ENCODE results near the gene RANBP10.

RANBP10 gene

GRCh38 chr16:67803894-67804293 lies 2.5 kb downstream of the RANBP10 start:
- Histone ChIP-seq H3K9ac (ENCODE audit: low read depth in 1 of 2, low read length in 2 of 2) (no peak overlapping the region), H3K4me1 (ENCODE audit: control insufficient read depth in 2 of 2, insufficient read depth in 2 of 2, low read length in 2 of 2) (peaks cover 14 to 23% of the 10 kb centered on the region in 2 donors), H3K4me3 (ENCODE audit: low read length in 2 of 2) (no peak overlapping the region), H3K27ac (ENCODE audit: low read depth in 2 of 2, low read length in 2 of 2) (no peak overlapping the region), H3K9me3 (ENCODE audit: control insufficient read depth in 2 of 2, low read length in 2 of 2) (no peaks in the 10 kb centered on the region), H3K36me3 (ENCODE audit: control insufficient read depth in 2 of 2, insufficient read depth in 2 of 2, low read length in 2 of 2) (peaks cover 19 to 21% of the 10 kb centered on the region in 2 donors), H3K27me3 (ENCODE audit: control insufficient read depth in 2 of 2, insufficient read depth in 2 of 2, low read length in 2 of 2) (no peaks in the 10 kb centered on the region)

- Histone ChIP-seq H3K36me3 (ENCODE audit: control insufficient read depth in 2 of 2, insufficient read depth in 2 of 2, low read length in 2 of 2) (peaks cover 21 to 24% of the 10 kb centered on the region in 2 donors), H3K27me3 (ENCODE audit: control insufficient read depth in 2 of 2, insufficient read depth in 2 of 2, low read length in 2 of 2) (no peaks in the 10 kb centered on the region), H3K4me1 (ENCODE audit: control insufficient read depth in 2 of 2, insufficient read depth in 2 of 2, low read length in 2 of 2) (peaks cover 9 to 18% of the 10 kb centered on the region in 2 donors), H3K4me3 (ENCODE audit: low read length in 2 of 2) (no peak overlapping the region), H3K27ac (ENCODE audit: low read depth in 2 of 2, low read length in 2 of 2) (no peak overlapping the region), H3K9ac (ENCODE audit: low read depth in 1 of 2, low read length in 2 of 2) (no peak overlapping the region), H3K9me3 (ENCODE audit: control insufficient read depth in 2 of 2, low read length in 2 of 2) (no peaks in the 10 kb centered on the region)
Observed at GRCh38 chr16:67801883-67802282, 4.5 kb downstream of the RANBP10 start.

- Histone ChIP-seq H3K4me3 (ENCODE audit: low read length in 2 of 2) (no peak overlapping the region), H3K27ac (ENCODE audit: low read depth in 2 of 2, low read length in 2 of 2) (no peak overlapping the region), H3K9me3 (ENCODE audit: control insufficient read depth in 2 of 2, low read length in 2 of 2) (no peaks in the 10 kb centered on the region), H3K36me3 (ENCODE audit: control insufficient read depth in 2 of 2, insufficient read depth in 2 of 2, low read length in 2 of 2) (peaks cover 21 to 24% of the 10 kb centered on the region in 2 donors), H3K27me3 (ENCODE audit: control insufficient read depth in 2 of 2, insufficient read depth in 2 of 2, low read length in 2 of 2) (no peaks in the 10 kb centered on the region), H3K4me1 (ENCODE audit: control insufficient read depth in 2 of 2, insufficient read depth in 2 of 2, low read length in 2 of 2) (peaks cover 9 to 18% of the 10 kb centered on the region in 2 donors), H3K9ac (ENCODE audit: low read depth in 1 of 2, low read length in 2 of 2) (no peak overlapping the region)
Observed at GRCh38 chr16:67801241-67801640, 5.1 kb downstream of the RANBP10 start.

GRCh38 chr16:67800338-67800926 lies 5.9 kb downstream of the RANBP10 start:
- Histone ChIP-seq H3K9me3 (ENCODE audit: control insufficient read depth in 2 of 2, low read length in 2 of 2) (no peaks in the 10 kb centered on the region), H3K27me3 (ENCODE audit: control insufficient read depth in 2 of 2, insufficient read depth in 2 of 2, low read length in 2 of 2) (no peaks in the 10 kb centered on the region), H3K4me3 (ENCODE audit: low read length in 2 of 2) (no peak overlapping the region), H3K4me1 (ENCODE audit: control insufficient read depth in 2 of 2, insufficient read depth in 2 of 2, low read length in 2 of 2) (peaks cover 5 to 12% of the 10 kb centered on the region in 2 donors), H3K27ac (ENCODE audit: low read depth in 2 of 2, low read length in 2 of 2) (no peak overlapping the region), H3K36me3 (ENCODE audit: control insufficient read depth in 2 of 2, insufficient read depth in 2 of 2, low read length in 2 of 2) (peaks cover 21 to 24% of the 10 kb centered on the region in 2 donors), H3K9ac (ENCODE audit: low read depth in 1 of 2, low read length in 2 of 2) (no peak overlapping the region)

- H3K4me3 ChIP-seq (ENCODE audit: low read length in 2 of 2) = no peak overlapping the region
- H3K9me3 ChIP-seq (ENCODE audit: control insufficient read depth in 2 of 2, low read length in 2 of 2) = no peaks in the 10 kb centered on the region
- no peak overlapping the region for H3K27ac ChIP-seq (ENCODE audit: low read depth in 2 of 2, low read length in 2 of 2)
- H3K36me3 ChIP-seq (ENCODE audit: control insufficient read depth in 2 of 2, insufficient read depth in 2 of 2, low read length in 2 of 2) = peaks cover 13% of the 10 kb centered on the region in 2 donors
- no peak overlapping the region for H3K9ac ChIP-seq (ENCODE audit: low read depth in 1 of 2, low read length in 2 of 2)
- H3K4me1 ChIP-seq (ENCODE audit: control insufficient read depth in 2 of 2, insufficient read depth in 2 of 2, low read length in 2 of 2) = peaks cover 0 to 3% of the 10 kb centered on the region in 2 donors
- H3K27me3 ChIP-seq (ENCODE audit: control insufficient read depth in 2 of 2, insufficient read depth in 2 of 2, low read length in 2 of 2) = no peaks in the 10 kb centered on the region
Observed at GRCh38 chr16:67796099-67796718, 10.2 kb downstream of the RANBP10 start.

GRCh38 chr16:67790071-67790470 lies 16.3 kb downstream of the RANBP10 start:
- Histone ChIP-seq H3K9ac (ENCODE audit: low read depth in 1 of 2, low read length in 2 of 2) (no peak overlapping the region), H3K4me3 (ENCODE audit: low read length in 2 of 2) (no peak overlapping the region), H3K36me3 (ENCODE audit: control insufficient read depth in 2 of 2, insufficient read depth in 2 of 2, low read length in 2 of 2) (no peaks in the 10 kb centered on the region), H3K27me3 (ENCODE audit: control insufficient read depth in 2 of 2, insufficient read depth in 2 of 2, low read length in 2 of 2) (no peaks in the 10 kb centered on the region), H3K9me3 (ENCODE audit: control insufficient read depth in 2 of 2, low read length in 2 of 2) (no peaks in the 10 kb centered on the region), H3K27ac (ENCODE audit: low read depth in 2 of 2, low read length in 2 of 2) (no peak overlapping the region), H3K4me1 (ENCODE audit: control insufficient read depth in 2 of 2, insufficient read depth in 2 of 2, low read length in 2 of 2) (no peaks in the 10 kb centered on the region)

GRCh38 chr16:67786491-67786890 lies 19.9 kb downstream of the RANBP10 start:
- H3K27ac ChIP-seq (ENCODE audit: low read depth in 2 of 2, low read length in 2 of 2) = no peak overlapping the region
- H3K4me3 ChIP-seq (ENCODE audit: low read length in 2 of 2) = no peak overlapping the region
- no peaks in the 10 kb centered on the region for H3K27me3 ChIP-seq (ENCODE audit: control insufficient read depth in 2 of 2, insufficient read depth in 2 of 2, low read length in 2 of 2)
- no peak overlapping the region for H3K9ac ChIP-seq (ENCODE audit: low read depth in 1 of 2, low read length in 2 of 2)
- H3K36me3 ChIP-seq (ENCODE audit: control insufficient read depth in 2 of 2, insufficient read depth in 2 of 2, low read length in 2 of 2) = no peaks in the 10 kb centered on the region
- peaks cover 0 to 3% of the 10 kb centered on the region in 2 donors for H3K4me1 ChIP-seq (ENCODE audit: control insufficient read depth in 2 of 2, insufficient read depth in 2 of 2, low read length in 2 of 2)
- H3K9me3 ChIP-seq (ENCODE audit: control insufficient read depth in 2 of 2, low read length in 2 of 2) = no peaks in the 10 kb centered on the region

GRCh38 chr16:67783353-67783725 lies 23.0 kb downstream of the RANBP10 start:
- H3K9ac ChIP-seq (ENCODE audit: low read depth in 1 of 2, low read length in 2 of 2) = no peak overlapping the region
- no peaks in the 10 kb centered on the region for H3K36me3 ChIP-seq (ENCODE audit: control insufficient read depth in 2 of 2, insufficient read depth in 2 of 2, low read length in 2 of 2)

GRCh38 chr16:67782567-67783352 lies 23.6 kb downstream of the RANBP10 start:
- H3K27me3 ChIP-seq (ENCODE audit: control insufficient read depth in 2 of 2, insufficient read depth in 2 of 2, low read length in 2 of 2) = no peaks in the 10 kb centered on the region
- no peak overlapping the region for H3K27ac ChIP-seq (ENCODE audit: low read depth in 2 of 2, low read length in 2 of 2)
- H3K36me3 ChIP-seq (ENCODE audit: control insufficient read depth in 2 of 2, insufficient read depth in 2 of 2, low read length in 2 of 2) = peaks cover 0 to 1% of the 10 kb centered on the region in 2 donors
- peaks cover 0 to 3% of the 10 kb centered on the region in 2 donors for H3K4me1 ChIP-seq (ENCODE audit: control insufficient read depth in 2 of 2, insufficient read depth in 2 of 2, low read length in 2 of 2)
- no peaks in the 10 kb centered on the region for H3K9me3 ChIP-seq (ENCODE audit: control insufficient read depth in 2 of 2, low read length in 2 of 2)
- H3K4me3 ChIP-seq (ENCODE audit: low read length in 2 of 2) = no peak overlapping the region
- H3K9ac ChIP-seq (ENCODE audit: low read depth in 1 of 2, low read length in 2 of 2) = no peak overlapping the region

More at GRCh38 chr16:67783353-67783725, 23.0 kb downstream of the RANBP10 start:
- Histone ChIP-seq H3K4me1 (ENCODE audit: control insufficient read depth in 2 of 2, insufficient read depth in 2 of 2, low read length in 2 of 2) (peaks cover 0 to 3% of the 10 kb centered on the region in 2 donors), H3K27ac (ENCODE audit: low read depth in 2 of 2, low read length in 2 of 2) (no peak overlapping the region), H3K9me3 (ENCODE audit: control insufficient read depth in 2 of 2, low read length in 2 of 2) (no peaks in the 10 kb centered on the region), H3K4me3 (ENCODE audit: low read length in 2 of 2) (no peak overlapping the region), H3K27me3 (ENCODE audit: control insufficient read depth in 2 of 2, insufficient read depth in 2 of 2, low read length in 2 of 2) (no peaks in the 10 kb centered on the region)

GRCh38 chr16:67781565-67781921 lies 24.8 kb downstream of the RANBP10 start:
- H3K27me3 ChIP-seq (ENCODE audit: control insufficient read depth in 2 of 2, insufficient read depth in 2 of 2, low read length in 2 of 2) = no peaks in the 10 kb centered on the region
- no peak overlapping the region for H3K9ac ChIP-seq (ENCODE audit: low read depth in 1 of 2, low read length in 2 of 2)
- peaks cover 0 to 2% of the 10 kb centered on the region in 2 donors for H3K36me3 ChIP-seq (ENCODE audit: control insufficient read depth in 2 of 2, insufficient read depth in 2 of 2, low read length in 2 of 2)
- no peak overlapping the region for H3K27ac ChIP-seq (ENCODE audit: low read depth in 2 of 2, low read length in 2 of 2)
- no peaks in the 10 kb centered on the region for H3K9me3 ChIP-seq (ENCODE audit: control insufficient read depth in 2 of 2, low read length in 2 of 2)
- peaks cover 0 to 3% of the 10 kb centered on the region in 2 donors for H3K4me1 ChIP-seq (ENCODE audit: control insufficient read depth in 2 of 2, insufficient read depth in 2 of 2, low read length in 2 of 2)
- no peak overlapping the region for H3K4me3 ChIP-seq (ENCODE audit: low read length in 2 of 2)
